SH-SY5Y (cell line): ENCODE measurements around the gene ALKBH3.
A peak's percentile ranks its signal among the peaks of the same experiment; 100 is the strongest.

Experiments used
- GATA2 ChIP-seq: IDR thresholded peaks from 2 replicates; pipeline ENCODE4 v1.6.1; 2011; ENCODE audit warnings: mild to moderate bottlenecking, low read depth, low read length
- GATA3 ChIP-seq: IDR thresholded peaks from 2 replicates; pipeline ENCODE4 v1.6.1; 2011; ENCODE audit warnings: low read depth, mild to moderate bottlenecking, low read length, moderate library complexity

ALKBH3 gene

GRCh38 chr11:43904742-43905535 is 24.3 kb downstream of the ALKBH3 start:
- no peak for TF ChIP-seq GATA2
- TF ChIP-seq GATA3, result no peak

- peak; percentile 55 for TF ChIP-seq GATA2
- TF ChIP-seq GATA3, result no peak
These were observed 25.2 kb downstream of the ALKBH3 start for GRCh38 chr11:43905813-43906241.

DNA sequence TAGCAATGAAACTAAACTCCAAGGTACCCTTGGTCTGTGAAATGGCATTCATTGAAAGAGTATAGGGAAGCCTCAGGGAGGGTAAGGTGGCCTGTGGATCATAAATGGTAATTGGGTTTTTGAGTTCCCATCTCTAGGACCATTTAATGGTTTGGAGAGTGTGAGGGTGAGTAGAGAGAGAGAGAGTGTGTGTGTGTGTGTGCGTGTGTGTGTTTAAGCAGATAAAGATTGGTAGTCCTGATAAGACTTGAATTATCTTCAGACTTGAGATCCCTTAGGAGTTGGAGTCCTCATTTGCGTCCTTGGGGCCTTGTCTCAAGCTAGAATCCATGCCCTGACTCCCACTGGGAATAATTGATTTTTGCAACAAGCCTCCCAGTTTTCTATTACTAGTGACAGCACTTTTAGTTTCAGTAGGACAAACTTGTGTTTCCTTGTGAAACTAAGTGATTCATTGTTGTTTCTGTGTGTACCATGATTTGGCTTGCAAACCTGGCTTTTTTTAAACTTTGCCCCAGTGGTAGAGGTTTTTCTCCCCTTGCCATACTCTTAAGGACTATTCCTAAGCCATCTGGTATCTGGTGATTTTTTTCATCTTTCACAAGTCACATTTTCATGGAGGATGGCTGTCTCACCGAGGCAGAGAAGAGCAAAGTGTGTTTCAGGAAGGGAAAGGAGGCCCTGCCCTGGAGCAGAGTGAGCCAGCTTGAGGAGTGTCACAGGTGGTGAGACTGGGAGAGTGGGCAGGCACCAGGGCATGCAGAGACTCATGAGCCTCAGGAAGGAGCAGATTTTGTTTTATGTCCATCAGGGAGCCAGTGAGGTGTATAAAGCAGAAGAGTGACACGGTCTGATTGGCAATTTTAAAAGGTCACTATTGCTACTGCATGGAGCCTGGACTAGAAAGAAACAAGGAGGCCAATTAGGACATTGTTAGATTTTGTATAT is 26.7 kb downstream of the ALKBH3 start:
- TF ChIP-seq GATA2, result peak; percentile 52; the same call in 1 of the 2 replicates
- peak; percentile 61 for TF ChIP-seq GATA3

DNA sequence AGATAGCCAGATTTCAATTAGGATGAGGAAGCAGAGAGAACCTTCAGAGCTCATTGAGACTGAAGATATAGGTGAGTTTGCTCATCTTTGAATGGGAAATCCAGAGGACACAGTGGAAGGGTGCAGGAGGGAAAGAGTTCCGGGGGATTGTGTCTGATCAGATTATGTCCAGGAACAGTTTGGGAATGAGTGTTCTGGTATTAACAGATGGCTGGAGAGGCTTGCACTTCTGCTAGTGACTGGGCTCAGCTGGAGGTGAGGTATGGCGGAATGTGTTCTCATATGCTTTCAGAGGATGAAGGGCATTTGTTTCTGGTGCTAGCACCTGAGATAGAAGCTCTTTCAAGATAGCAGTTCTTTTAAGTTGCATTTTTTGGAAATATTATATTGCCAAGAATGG is 27.6 kb downstream of the ALKBH3 start:
- 0 out of 2 replicates have a peak, but pooled peaks have one; percentile 12 for TF ChIP-seq GATA3
- peak; percentile 46; the same call in 1 of the 2 replicates for TF ChIP-seq GATA2

GRCh38 chr11:43908683-43909082 is 28.1 kb downstream of the ALKBH3 start:
- TF ChIP-seq GATA3, result no peak
- no peak for TF ChIP-seq GATA2

- TF ChIP-seq GATA3 (no peak), GATA2 (no peak)
These were observed 33.3 kb downstream of the ALKBH3 start for GRCh38 chr11:43913829-43914380.

DNA sequence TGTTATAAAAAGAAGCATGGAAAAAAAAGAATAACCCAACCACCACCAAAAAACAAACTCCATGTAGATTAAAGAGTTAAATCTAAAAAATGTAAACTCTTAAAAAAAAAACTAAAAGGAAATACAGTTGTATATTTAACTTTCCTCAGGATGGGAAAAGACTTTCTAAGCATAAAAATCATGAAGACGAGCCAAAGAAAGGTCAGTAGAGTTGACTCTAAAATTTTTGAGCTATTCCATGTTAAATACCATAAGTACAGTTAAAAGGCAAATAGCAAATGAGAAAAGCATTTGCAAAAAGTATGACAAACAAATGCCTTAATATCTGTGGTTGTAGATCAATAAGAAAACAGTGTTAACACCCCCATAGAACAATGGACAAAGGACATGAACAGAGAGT is 33.8 kb downstream of the ALKBH3 start:
- TF ChIP-seq GATA3 (no peak), GATA2 (no peak)

DNA sequence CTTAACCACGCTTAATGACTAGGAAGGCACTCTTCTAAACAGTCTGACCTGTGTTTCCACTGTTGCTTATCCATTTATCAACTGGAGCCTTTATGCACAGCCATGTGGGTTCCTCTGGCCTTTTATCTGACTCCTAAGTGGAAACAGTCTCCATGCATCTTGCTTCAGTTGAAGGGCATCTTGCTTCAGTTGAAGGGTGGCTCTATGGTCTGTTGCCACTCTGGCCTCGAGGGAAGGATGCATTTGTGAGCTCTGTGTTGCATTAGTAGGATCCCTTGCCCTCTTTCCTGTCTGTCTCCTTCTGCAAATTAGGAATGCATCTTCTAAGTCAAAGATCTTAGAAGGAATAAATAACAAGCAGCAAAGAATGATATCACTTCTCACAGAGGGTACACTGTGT is 36.0 kb downstream of the ALKBH3 start:
- TF ChIP-seq GATA2 (peak; percentile 92), GATA3 (peak; percentile 88)

DNA sequence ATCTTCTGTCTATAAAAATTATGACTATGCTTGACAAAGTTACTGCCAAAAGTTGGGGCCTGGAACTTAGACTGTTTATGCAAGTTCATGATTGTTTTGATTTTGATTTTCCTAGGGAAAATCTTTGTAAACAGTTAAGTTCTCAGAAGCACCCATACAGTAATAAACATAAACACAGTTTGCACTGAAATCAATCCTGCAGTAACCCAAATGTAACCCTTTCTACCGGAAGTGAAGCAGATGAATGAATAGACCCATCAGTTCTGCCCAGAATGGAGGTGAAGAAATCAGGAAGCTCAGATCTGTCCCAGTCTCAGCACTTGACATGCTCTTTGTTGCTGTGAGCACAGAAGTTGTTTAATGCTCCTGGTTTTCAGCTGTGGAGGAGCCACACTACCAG is 37.2 kb downstream of the ALKBH3 start:
- TF ChIP-seq GATA2 (no peak), GATA3 (no peak)

GRCh38 chr11:43918662-43919061 is 38.0 kb downstream of the ALKBH3 start:
- no peak for TF ChIP-seq GATA2
- no peak for TF ChIP-seq GATA3

- TF ChIP-seq GATA2, result no peak
- no peak for TF ChIP-seq GATA3
These were observed 39.4 kb downstream of the ALKBH3 start for GRCh38 chr11:43919852-43920597.

DNA sequence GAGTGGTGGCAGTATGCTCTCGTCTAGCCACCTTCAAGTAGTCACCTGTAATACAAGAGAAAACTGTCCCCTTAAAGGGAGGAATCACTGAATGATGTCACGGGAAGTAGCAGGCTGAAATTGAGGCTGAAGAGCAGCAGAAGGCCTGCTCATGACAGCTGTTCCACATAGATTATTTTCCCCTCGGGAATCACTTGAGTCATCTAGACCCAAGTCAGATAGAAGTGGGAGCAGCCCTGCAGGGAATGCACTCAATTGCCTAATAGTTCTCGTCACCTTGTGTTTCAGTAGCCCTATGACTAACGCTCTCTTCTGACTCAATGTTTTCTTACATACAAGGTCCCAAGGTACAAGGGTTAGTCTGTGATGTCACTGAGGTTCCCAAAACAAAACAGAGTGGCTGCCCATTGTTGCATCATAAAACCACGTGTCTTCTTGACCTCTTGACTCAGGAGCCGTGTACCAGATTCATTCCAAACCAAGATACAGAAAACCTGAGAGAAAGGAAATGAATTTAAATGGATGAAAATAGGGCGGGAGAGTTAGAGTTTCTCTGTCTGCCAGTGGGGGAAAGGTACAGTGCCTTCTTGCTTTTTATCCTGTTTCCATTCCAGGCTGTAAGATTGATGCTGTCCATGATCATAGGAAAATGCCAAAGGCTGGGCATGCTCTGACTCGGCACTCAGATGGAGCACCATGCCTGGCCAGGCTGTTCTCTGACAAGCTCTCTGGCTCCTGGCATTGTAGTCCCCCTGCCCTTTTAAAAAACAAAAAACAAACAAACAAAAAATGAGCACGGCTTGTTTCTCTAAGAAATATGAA is 40.2 kb downstream of the ALKBH3 start:
- TF ChIP-seq GATA3, result no peak
- TF ChIP-seq GATA2, result no peak

- TF ChIP-seq GATA3, result no peak
- no peak for TF ChIP-seq GATA2
These were observed 41.1 kb downstream of the ALKBH3 start for GRCh38 chr11:43921561-43922294.
